MM.1S (cell line): Measurements from ENCODE around the gene SCUBE1.

Source experiments
- CTCF ChIP-seq: fragments of 300-600 bp; sonication (generic); IDR thresholded peaks from 2 replicates; pipeline ENCODE4 v1.5.1; 2016; ENCODE audit warnings: antibody characterized with exemption, low read length, mixed read lengths
- EZH2 ChIP-seq: fragments of 300-600 bp; sonication (generic); optimal IDR thresholded peaks from 2 replicates; pipeline ENCODE3; 2017; ENCODE audit warnings: low read depth, mild to moderate bottlenecking, antibody characterized with exemption, low read length, mixed read lengths

DNA sequence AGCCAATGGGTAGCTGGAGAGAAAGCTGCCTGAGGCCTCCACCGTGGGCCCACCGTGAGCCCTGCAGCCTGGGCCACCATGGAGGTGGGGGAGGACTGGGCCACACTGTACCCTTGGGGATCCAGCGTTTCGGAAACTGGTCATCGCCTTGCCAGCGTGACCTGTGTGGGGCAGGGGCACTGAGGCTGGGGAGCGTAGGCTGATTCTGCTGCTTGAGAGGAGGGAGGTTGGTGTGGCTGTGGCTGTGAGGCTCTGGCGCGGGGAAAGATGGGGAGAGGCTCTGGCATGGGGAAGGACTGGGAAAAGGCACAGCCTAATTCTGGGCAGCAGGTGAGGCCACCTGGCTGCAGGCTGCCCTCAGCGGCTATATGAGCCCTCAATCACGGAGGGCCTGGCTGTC lies 143.6 kb downstream of the SCUBE1 start:
- TF ChIP-seq EZH2 (no peak), CTCF (no peak)
